Measurements from ENCODE around the gene PTPRN2.

DNA sequence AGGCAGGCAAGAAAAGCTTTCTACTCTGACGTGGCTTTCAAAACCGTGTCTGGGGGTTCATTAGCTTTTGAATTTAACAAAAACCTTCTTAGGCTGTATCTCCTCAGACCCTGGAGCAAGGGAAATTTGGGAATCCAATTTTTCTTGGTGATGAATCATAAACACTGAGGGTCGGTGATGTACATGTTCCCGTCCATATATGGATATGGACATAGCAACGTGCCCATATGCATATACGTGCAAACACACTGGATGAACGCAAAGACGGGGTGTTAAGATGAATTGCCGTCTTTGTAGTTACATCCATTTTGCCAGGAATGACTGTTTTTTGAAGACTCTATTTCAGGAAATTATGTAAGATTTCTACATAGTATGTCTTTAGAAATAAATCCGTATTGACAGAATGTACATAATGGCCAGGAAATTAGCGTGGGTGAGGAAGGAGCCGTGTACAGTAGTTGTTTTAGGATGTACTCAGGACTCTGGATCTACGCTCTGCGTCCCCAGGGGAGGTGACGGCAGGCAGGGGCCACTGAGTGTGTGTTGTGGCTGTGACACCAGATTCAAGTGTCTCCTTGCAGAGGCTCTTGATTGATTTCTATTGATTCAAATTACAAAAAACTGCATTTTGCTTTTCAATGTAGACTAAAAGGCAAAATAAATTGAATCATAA lies 1012.6 kb downstream of the PTPRN2 start:
- TF ChIP-seq CTCF (IDR thresholded peaks at IDR 0.05) (no peak), POLR2AphosphoS5 (IDR thresholded peaks at IDR 0.05) (no peak)
